HG02870 (cell line): ENCODE data around the gene PCDHGA2.
"Not testable (repeated sequence)": the region's sequence is repeated elsewhere in the genome, so short reads cannot be mapped to it uniquely, and the experiment has no call there.

Source experiments
- ATAC-seq: cut with Tn5 transposase; IDR thresholded peaks from one replicate; pipeline ENCODE4 v1.9.1; 2021; ENCODE audit warnings: mild to moderate bottlenecking, moderate library complexity; ENCODE audit not compliant: unreplicated experiment

The PCDHGA2 gene

GRCh38 chr5:141375444-141376155, 37.0 kb downstream of the PCDHGA2 start:
- ATAC-seq: not testable (repeated sequence)

- no peak for ATAC-seq
Observed at GRCh38 chr5:141382469-141383294, 44.1 kb downstream of the PCDHGA2 start, which contains the start of gene PCDHGA7. Gene PCDHGA7, plus strand, starts transcription at chr5:141382742. Its CDS starts 158 bp downstream, at chr5:141382900.

GRCh38 chr5:141383345-141383744, 44.8 kb downstream of the PCDHGA2 start:
- ATAC-seq: no peak

- ATAC-seq: no peak
Observed at GRCh38 chr5:141384471-141385267, 46.1 kb downstream of the PCDHGA2 start.

GRCh38 chr5:141387557-141388311, 49.2 kb downstream of the PCDHGA2 start, which contains the start of gene PCDHGB4:
Gene PCDHGB4, plus strand, starts transcription at chr5:141387698. Its CDS starts 187 bp downstream, at chr5:141387885.
- ATAC-seq: not testable (repeated sequence)

GRCh38 chr5:141388661-141389060, 50.1 kb downstream of the PCDHGA2 start:
- ATAC-seq: no peak

GRCh38 chr5:141389153-141390042, 50.8 kb downstream of the PCDHGA2 start:
- no peak for ATAC-seq

- ATAC-seq: no peak
Observed at GRCh38 chr5:141392429-141393198, 54.1 kb downstream of the PCDHGA2 start, which contains the start of gene PCDHGA8. Gene PCDHGA8, plus strand, starts transcription at chr5:141392633. Its CDS starts 181 bp downstream, at chr5:141392814.
